A673 (cell line): ENCODE results near the gene WDR59. TPM values are rescaled to one million over a fixed set of nuclear protein-coding genes. Genes with fewer than 3 reads are reported as not detected.

Experiments
- BruUV-seq: library from RNA; stranded (reverse); fragments of 400-500 nt; replicated peaks from 2 replicates; lab custom pipeline; 2021; lab: Mats Ljungman, UMichigan
- CTCF ChIA-PET: fragments of 300-600 bp; sonication (Branson Sonifier 250); formaldehyde crosslinking; loops from one replicate; lab custom pipeline; 2022; ENCODE audit warnings: antibody characterized with exemption; lab: Charles Lee
- POLR2A ChIA-PET: fragments of 300-600 bp; sonication (Branson Sonifier 250); formaldehyde crosslinking; loops from one replicate; lab custom pipeline; 2022; ENCODE audit warnings: antibody characterized with exemption; ENCODE audit not compliant: low non-redundant PET; lab: Charles Lee
- DNase-seq: peaks from one replicate; pipeline ENCODE4 v3.0.0-alpha.2; 2015; ENCODE audit warnings: low spot score
- H3K27ac ChIP-seq: fragments of 200-600 bp; sonication (generic); 2 replicates; pipeline ENCODE4 v1.5.1; 2016; ENCODE audit warnings: mixed run types, low read depth, mild to moderate bottlenecking, mixed read lengths, antibody characterized with exemption, low read length; ENCODE audit not compliant: poor library complexity, severe bottlenecking
- H3K27me3 ChIP-seq: fragments of 200-600 bp; sonication (generic); replicated peaks from 2 replicates; pipeline ENCODE4 v1.6.1; 2017; ENCODE audit warnings: mixed run types, low read depth, mild to moderate bottlenecking, mixed read lengths, antibody characterized with exemption, low read length; ENCODE audit not compliant: insufficient read depth, poor library complexity
- H3K36me3 ChIP-seq: fragments of 200-600 bp; sonication (generic); 2 replicates; pipeline ENCODE4 v1.6.1; 2016; ENCODE audit warnings: mixed run types, mild to moderate bottlenecking, mixed read lengths, antibody characterized with exemption, low read length; ENCODE audit not compliant: insufficient read depth, poor library complexity, severe bottlenecking
- H3K4me1 ChIP-seq: fragments of 200-600 bp; sonication (generic); 2 replicates; pipeline ENCODE4 v1.6.1; 2017; ENCODE audit warnings: mixed run types, mild to moderate bottlenecking, mixed read lengths, antibody characterized with exemption, low read length; ENCODE audit not compliant: insufficient read depth, poor library complexity, severe bottlenecking
- H3K4me3 ChIP-seq: fragments of 200-600 bp; sonication (generic); 2 replicates; pipeline ENCODE4 v1.5.1; 2016; ENCODE audit warnings: low read depth, mixed run types, mild to moderate bottlenecking, mixed read lengths, low read length; ENCODE audit not compliant: poor library complexity, severe bottlenecking
- H3K9me3 ChIP-seq: fragments of 200-600 bp; sonication (generic); 2 replicates; pipeline ENCODE4 v1.6.1; 2016; ENCODE audit warnings: mixed run types, low read depth, mild to moderate bottlenecking, mixed read lengths, antibody characterized with exemption, low read length; ENCODE audit not compliant: poor library complexity, severe bottlenecking
- EZH2 ChIP-seq: fragments of 200-600 bp; sonication (generic); IDR thresholded peaks from 2 replicates; pipeline ENCODE4 v1.6.1; 2017; ENCODE audit warnings: borderline replicate concordance, low read depth, mild to moderate bottlenecking, mixed read lengths, antibody characterized with exemption, low read length; ENCODE audit not compliant: poor library complexity, severe bottlenecking
- intact Hi-C: fragments of 100-400 bp; cut with micrococcal nuclease; formaldehyde crosslinking; loops from one replicate; pipeline ENCODE4 v1.10.0; 2022; ENCODE audit not compliant: unreplicated experiment
- total RNA-seq: library from RNA; stranded (reverse); gene quantifications from 2 replicates; pipeline ENCODE4 v1.2.3, GENCODE V29; 2021
- TF ChIP-seq, protein P1 (sequence below): fragments of 300-800, 200-600 bp; sonication (generic); conservative IDR thresholded peaks from 2 replicates; pipeline ENCODE4 v1.5.1; 2017; ENCODE audit warnings: low read depth, mild to moderate bottlenecking, antibody characterized with exemption, low read length, moderate library complexity, mixed read lengths

The WDR59 gene
- total RNA-seq, 1 experiment from 2014 or later = 51.4 TPM

- CTCF ChIA-PET = no interaction called here
- intact Hi-C loops = loop anchor here (10.0 kb wide), 1 partner anchor 247 kb away; the partner anchor contains the start of gene LDHD
- no peak overlapping the region for H3K27ac ChIP-seq
- H3K4me3 ChIP-seq = no peak overlapping the region
- TF ChIP-seq, protein P1, sequence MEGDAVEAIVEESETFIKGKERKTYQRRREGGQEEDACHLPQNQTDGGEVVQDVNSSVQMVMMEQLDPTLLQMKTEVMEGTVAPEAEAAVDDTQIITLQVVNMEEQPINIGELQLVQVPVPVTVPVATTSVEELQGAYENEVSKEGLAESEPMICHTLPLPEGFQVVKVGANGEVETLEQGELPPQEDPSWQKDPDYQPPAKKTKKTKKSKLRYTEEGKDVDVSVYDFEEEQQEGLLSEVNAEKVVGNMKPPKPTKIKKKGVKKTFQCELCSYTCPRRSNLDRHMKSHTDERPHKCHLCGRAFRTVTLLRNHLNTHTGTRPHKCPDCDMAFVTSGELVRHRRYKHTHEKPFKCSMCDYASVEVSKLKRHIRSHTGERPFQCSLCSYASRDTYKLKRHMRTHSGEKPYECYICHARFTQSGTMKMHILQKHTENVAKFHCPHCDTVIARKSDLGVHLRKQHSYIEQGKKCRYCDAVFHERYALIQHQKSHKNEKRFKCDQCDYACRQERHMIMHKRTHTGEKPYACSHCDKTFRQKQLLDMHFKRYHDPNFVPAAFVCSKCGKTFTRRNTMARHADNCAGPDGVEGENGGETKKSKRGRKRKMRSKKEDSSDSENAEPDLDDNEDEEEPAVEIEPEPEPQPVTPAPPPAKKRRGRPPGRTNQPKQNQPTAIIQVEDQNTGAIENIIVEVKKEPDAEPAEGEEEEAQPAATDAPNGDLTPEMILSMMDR = no peak
- TF ChIP-seq EZH2 = no peak
- H3K27me3 ChIP-seq = no peaks in the 10 kb centered on the region
- no peaks in the 10 kb centered on the region for H3K4me1 ChIP-seq
- H3K36me3 ChIP-seq = peaks cover 4% of the 10 kb centered on the region
- DNase-seq = no peak
- POLR2A ChIA-PET = no interaction called here
- H3K9me3 ChIP-seq = no peaks in the 10 kb centered on the region
- no TSS peak for BruUV-seq
Observed at GRCh38 chr16:74868035-74868434, 116.9 kb downstream of the WDR59 start.

- POLR2A ChIA-PET = no interaction called here
- peaks cover 4% of the 10 kb centered on the region for H3K36me3 ChIP-seq
- intact Hi-C loops = loop anchor here (10.0 kb wide), 1 partner anchor 247 kb away; the partner anchor contains the start of gene LDHD
- H3K4me1 ChIP-seq = no peaks in the 10 kb centered on the region
- no peak overlapping the region for H3K4me3 ChIP-seq
- no TSS peak for BruUV-seq
- CTCF ChIA-PET = no interaction called here
- DNase-seq = no peak
- no peaks in the 10 kb centered on the region for H3K27me3 ChIP-seq
- TF ChIP-seq, protein P1 = no peak
- TF ChIP-seq EZH2 = no peak
- H3K27ac ChIP-seq = no peak overlapping the region
- H3K9me3 ChIP-seq = no peaks in the 10 kb centered on the region
Observed at GRCh38 chr16:74867281-74867849, 117.6 kb downstream of the WDR59 start.

DNA sequence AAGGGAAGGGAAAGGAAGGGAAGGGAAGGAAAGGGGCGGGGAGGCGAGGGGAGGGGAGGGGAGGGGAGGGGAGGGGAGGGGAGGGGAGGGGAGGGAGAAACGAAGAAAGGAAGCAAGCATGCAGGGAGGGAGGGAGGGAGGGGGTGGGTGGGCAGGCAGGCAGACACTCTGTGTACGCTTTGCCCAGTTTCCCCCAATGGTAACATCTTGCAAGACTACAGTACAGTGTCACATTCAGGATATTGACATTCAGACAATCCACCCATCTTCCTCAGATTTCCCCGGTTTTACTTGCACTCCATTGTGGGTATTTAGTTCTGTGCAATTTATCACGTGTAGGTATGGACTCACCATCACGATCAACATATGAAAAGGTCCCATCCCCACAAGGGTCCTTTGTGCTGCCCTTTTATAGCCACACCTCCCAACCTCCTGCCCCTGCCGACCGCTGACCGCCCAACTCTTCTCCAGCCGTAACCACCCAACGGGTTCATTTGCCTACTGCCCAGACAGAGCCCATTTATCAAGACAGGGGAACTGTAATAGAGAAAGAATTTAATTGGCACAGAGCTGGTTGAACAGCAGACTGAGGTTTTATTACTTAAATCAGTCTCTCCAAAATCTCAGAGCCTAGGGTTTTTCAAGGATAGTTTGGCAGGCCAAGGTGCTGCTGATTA is 118.9 kb downstream of the WDR59 start:
- no peaks in the 10 kb centered on the region for H3K9me3 ChIP-seq
- CTCF ChIA-PET = no interaction called here
- intact Hi-C loops = loop anchor here (10.0 kb wide), 1 partner anchor 249 kb away; the partner anchor contains the start of gene LDHD
- POLR2A ChIA-PET = no interaction called here
- H3K27ac ChIP-seq = no peak overlapping the region
- BruUV-seq = no TSS peak
- DNase-seq = no peak
- H3K27me3 ChIP-seq = no peaks in the 10 kb centered on the region
- TF ChIP-seq, protein P1 = no peak
- no peak for TF ChIP-seq EZH2
- H3K4me3 ChIP-seq = no peak overlapping the region
- no peaks in the 10 kb centered on the region for H3K36me3 ChIP-seq
- H3K4me1 ChIP-seq = no peaks in the 10 kb centered on the region
